Measurements from ENCODE around the gene CMIP.

DNA sequence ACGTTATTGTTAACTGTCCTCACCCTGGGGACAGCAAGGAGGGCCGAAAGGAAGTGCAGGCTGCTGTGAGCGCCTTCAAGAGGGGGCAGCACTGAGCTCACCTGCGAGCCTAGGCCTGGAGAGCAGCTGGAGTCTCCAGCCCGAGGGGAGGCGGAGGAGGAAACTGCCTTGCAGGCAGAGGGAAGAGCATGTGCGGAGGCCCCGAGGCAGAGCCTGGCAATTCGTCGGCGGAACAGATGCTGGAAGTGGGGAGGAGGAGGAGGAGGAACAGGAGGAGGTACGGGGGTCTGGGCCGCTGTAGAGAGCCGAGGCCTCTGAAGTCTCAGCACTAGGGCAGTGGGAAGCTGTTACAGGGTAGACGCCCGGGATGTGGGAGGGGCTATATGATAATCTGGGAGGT, 284.8 kb downstream of the CMIP start:
- TF ChIP-seq, protein P1, sequence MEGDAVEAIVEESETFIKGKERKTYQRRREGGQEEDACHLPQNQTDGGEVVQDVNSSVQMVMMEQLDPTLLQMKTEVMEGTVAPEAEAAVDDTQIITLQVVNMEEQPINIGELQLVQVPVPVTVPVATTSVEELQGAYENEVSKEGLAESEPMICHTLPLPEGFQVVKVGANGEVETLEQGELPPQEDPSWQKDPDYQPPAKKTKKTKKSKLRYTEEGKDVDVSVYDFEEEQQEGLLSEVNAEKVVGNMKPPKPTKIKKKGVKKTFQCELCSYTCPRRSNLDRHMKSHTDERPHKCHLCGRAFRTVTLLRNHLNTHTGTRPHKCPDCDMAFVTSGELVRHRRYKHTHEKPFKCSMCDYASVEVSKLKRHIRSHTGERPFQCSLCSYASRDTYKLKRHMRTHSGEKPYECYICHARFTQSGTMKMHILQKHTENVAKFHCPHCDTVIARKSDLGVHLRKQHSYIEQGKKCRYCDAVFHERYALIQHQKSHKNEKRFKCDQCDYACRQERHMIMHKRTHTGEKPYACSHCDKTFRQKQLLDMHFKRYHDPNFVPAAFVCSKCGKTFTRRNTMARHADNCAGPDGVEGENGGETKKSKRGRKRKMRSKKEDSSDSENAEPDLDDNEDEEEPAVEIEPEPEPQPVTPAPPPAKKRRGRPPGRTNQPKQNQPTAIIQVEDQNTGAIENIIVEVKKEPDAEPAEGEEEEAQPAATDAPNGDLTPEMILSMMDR (IDR thresholded peaks at IDR 0.05) = no peak
- no peak for TF ChIP-seq POLR2A (IDR thresholded peaks at IDR 0.05)
